ENCODE measurements around the gene NCOA6.

The NCOA6 gene

DNA sequence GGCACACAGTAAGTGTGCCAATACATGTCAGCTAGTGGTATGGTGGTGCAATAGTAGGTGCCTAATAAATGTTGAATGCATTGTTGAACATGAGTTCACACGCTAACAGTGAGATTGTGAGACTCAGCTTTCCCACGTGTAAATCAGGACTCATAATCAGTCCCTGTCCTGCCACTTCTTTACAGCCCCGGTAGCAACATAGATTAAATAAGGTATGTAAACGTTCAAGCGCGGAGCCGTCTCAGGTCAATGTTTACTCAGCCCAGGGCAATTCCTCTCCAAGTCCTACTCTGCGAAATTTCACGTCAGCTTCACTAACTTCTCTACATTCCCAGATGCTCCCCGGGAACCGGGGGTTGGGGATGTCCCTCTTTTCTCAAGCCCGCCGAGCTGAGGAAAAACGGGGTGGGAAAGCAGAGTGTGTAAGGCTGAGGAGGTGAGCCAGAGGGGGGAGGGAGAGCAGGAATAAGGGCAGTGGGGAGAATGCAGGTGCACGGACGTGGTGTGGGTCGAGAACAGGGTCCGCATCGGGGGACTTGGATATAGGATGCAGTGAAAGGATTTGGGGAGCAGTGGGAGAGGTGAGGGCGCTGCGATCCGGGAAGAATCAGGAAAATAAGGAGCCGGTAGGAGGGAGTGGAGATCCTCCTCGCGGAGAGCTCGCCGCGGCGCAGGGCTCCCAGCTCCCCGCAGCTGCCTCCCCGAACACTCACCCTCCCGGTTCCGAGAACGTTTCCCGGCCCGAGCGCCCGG is 121.9 kb downstream of the NCOA6 start:
- DNase-seq, result no peak

DNA sequence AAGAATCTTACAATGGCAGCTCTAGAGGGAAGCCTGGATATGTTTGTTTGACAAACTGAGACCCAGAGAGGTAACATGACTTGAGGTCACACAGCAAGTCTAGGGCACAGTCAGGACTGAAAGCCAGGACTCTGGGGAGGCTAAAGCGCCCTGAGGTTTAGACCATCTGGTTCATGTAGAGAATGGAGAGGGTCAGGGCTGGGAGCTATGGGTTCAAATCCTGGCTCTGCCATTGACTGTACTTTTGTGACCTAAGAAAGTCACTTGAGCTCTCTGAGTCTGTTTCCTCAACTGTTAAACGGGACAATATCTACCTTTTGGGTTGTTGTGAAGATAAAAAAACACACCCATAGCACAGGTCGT is 122.4 kb downstream of the NCOA6 start:
- no peak for DNase-seq

DNA sequence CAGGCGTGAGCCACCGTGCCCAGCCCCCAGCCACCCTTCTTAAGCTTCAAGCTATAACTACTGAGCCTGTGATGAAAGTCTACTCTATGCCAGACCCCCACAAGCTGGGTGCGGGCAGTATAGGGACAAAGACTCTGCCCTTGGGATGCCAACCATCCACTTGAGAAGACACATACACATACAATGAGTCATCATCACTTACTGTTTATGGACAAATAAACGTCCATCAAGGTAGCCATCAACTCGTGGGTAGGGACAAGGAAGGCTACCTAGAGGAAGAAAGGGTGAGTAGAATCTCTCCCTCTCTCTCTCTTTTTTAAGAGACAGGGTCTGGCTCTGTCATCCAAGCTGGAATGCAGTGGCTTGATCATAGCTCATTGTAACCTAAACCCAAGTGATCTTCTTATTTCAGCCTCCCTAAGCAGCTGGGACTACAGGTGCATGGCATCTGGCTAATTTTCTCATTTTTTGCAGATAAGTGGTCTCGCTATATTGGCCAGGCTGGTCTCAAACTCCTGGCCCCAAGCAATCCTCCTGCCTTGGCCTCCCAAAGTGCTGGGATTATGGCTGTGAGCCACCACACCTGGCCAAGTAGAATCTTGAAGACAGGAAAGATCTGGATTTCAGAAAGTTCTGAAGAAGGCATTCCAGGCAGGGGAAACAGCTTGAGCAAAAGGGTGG is 123.9 kb downstream of the NCOA6 start:
- no peak for DNase-seq

DNA sequence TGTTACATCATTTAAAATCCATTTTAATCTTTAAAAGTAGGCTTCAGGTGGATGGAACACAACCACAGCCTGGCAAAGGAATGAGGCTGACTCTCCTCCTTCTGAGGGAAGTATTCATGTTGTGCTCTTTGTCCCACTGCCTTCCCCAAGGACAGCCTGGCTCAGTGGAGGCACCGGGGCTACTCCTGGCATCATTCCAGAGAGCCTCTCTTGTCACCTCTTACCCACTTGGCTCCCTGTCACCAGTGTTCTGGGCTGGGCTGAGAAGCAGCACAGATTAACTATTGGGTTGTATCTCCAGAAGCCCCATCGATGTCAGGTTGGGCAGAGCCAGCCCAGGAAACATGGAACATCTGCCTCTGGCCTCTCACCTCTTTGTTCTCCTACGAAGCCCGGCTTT is 132.0 kb downstream of the NCOA6 start:
- DNase-seq, result no peak

DNA sequence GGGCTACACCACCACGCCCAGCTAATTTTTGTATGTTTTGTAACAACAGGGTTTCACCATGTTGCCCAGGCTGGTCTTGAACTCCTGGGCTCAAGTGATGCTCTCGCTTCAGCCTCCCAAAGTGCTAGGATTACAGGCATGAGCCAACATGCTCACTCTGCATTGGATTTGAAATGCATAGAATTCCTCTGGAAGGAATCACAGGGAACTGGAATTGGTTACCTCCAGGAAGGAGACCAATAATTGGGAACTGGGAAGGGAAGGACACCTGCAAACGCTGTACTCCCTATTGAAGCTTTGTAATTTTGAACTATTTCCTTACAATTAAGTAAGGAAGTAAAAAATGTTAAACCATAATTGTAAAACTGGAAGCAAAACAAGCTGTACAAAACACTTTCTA is 133.6 kb downstream of the NCOA6 start:
- DNase-seq, result no peak

DNA sequence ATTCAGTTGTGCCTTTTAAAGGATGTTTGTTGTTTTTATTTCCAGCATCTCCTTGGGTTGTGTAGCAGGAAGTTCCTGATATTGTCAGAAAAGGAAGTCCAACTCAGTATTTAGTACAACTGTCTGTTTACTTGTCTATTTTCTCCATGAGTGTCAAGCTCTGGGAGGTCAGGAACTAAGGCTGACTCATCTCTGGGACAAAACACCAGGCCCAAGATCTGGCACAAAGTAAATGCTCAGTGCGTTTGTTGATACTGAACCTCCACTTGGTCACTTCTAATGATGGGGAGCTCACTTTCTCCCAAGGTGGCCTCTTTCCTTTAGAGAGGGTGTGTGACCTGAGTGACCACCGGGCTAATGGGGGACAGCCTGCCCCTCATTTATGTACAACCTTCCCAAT is 136.0 kb downstream of the NCOA6 start:
- no peak for DNase-seq

DNA sequence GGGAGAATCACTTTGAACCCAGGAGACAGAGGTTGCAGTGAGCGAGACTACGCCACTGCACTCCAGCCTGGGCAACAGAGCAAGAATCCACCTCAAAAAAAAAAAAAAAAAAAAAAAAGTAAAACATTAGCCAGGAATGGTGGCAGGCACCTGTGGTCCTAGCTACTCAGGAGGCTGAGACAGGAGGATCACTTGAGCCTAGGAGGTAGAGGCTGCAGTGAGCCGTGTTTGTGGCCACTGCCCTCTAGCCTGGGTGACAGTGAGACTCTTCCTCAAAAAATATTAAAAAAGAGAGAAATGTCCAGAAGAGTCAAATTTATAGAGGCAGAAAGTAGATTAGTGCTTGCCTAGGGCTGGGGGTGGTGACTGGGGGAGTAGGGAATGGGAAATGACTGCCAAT is 141.8 kb downstream of the NCOA6 start:
- no peak for DNase-seq

DNA sequence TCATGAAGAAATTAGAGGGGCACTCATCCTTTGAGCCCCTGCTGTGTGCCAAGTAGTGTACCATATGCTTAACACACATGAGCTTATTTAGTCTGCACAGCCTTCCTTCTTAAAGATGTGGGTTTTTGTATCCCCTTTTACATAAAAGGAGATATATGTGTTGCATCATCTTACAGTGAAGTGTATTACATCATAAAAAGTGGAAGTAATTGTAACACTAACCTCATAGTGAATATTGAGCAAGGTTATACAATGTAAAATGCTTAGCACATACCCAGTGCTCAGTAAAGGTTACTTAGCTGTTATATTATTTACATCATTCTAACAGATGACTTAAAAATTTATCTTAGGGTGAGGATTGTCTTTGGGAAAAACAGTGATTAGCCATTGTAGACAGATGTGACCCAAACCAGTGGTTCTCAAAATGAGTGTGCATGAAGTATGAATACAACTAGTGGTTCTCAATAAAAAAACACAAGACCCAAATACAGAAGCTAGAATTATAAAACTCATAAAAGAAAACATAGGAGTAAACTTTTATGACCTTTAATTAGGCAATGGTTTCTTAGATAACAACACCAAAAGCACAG is 144.8 kb downstream of the NCOA6 start:
- no peak for DNase-seq

DNA sequence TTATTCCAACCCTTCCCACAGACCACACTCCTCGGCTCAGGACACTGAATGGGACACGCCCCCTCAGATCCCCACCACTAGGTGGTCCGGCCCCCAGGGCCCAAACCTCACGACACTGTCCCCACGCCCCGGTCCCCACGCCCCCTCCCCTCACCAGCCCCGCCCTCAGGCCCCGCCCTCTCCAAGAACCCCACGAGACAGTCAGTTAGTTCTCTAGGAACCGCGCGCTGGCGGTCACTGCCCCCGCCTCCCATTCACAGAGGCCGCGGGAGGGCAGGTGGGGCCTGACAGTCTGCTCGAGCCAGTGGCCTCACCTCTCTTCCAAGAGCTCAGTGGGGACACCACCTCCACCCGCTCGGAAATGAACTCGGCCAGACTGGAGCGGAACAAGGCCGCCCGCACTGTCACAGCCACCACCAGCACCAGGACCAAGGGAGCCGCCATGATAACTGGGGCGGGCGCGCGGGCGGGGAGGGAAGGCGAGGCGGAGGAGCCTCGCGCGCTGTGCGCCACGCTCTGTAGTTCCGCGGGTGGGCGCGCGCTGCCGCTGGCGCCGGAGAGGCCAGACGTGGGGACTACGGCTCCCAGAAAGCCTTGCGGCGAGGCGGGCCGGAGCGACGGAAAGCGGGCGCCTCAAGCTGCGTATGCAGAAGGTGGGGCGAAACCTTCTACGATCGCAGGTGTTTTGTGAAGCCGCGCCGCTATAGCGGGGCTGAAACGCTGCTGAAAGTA is 148.6 kb downstream of the NCOA6 start, which contains the start of gene PIGU:
PIGU (minus strand) TSS at position 451 of the 732 bp plus-strand sequence; CDS start at position 444, 7 bp downstream.
- peak; percentile 95 for DNase-seq

DNA sequence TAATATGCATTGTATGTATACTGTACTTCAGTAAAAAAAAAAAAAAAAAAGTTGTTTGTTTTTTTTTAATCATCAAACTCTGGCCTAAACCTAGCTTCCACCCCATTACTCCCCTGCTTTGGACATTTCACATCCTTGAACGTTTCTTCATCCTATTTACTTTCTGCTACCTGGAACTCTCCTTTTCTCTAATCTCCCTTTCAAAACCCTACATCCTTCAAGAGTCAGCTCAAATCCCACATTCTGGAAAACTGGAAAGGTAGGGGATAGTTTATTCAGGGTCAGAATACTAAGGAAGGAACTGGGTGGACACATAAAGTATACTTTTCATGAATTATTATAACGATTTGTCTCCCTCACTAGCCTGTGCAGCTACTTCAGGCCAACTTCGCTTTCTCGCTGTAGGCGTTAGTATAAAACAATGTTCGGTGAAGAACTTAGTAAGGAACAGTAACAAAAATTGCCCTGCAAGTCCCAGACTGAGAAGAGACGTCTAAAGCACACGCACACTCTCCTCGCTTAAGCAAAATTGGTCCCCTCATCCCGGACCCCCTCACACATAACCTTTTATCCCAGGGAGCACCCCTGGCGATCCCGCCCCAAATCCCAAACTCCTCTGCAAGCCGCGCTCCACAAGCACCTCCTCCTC is 149.3 kb downstream of the NCOA6 start:
- DNase-seq, result no peak

DNA sequence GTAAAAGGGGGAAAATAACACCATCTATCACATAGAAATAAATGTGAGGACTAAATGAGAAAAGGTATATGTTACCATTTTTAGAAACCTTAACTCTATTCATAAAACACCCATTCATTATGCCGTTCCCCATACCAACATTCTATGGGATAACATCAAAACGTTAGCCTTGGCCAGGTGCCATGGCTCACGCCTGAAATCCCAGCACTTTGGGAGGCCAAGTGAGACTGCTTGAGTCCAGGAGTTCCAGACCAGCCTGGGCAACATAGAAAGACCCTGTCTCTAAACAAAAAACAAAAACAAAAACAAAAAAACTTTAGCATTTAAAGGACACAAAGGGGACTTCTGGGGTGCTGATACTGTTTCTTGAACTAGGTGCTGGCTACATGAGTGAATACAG is 149.9 kb downstream of the NCOA6 start:
- no peak for DNase-seq

DNA sequence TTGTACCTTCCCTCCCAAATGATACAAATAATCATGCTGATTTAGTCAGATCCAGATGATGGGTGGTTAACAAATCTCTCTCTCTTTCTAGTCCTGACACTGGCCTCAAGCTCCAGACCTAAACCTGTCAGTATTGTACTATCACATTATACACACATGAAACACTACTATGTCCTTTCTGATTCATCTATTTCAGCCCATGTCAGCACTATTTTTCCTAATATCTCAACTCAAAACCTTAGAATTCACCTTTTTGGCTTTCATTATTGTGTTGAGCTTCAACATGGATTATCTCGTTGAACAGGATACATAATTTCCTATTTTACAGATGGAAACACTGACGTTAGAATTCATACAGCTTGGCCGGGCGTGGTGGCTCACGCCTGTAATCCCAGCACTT is 152.0 kb downstream of the NCOA6 start:
- DNase-seq, result no peak

DNA sequence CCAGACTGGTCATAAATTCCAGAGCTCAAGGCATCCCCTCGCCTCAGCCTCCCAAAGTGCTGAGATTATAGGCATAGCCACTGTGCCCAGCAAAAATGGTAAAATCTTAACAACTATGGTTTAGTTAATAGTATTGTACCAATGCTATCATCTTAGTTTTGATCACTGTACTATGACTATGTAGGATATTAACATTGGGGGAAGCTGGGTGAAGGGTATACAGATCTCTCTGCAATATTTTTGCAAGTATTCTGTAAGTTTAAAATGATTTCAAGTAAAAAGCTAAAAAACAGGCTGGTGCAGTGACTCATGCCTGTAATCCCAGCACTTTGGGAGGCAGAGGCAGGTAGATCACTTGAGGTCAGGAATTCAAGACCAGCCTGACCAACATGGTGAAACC is 156.4 kb downstream of the NCOA6 start:
- DNase-seq, result no peak

All from effector CD4-positive, alpha-beta T cell (primary cell).